BLaER1 treated with 17β-estradiol and CSF1 and Interleukin-3, amounts not matched to agents 10 nM and 100 nM (cell line): ENCODE data around the gene ZFYVE28.

Source experiments
- H3K27ac ChIP-seq, 11 experiments: shearing (Covaris generic); formaldehyde crosslinking; 2 replicates each; pipeline ENCODE4 v1.8.1; 2022
- H3K27me3 ChIP-seq, 11 experiments: shearing (Covaris generic); formaldehyde crosslinking; 2 replicates each; pipeline ENCODE4 v1.8.1; 2022
- H3K36me3 ChIP-seq, 11 experiments: shearing (Covaris generic); formaldehyde crosslinking; 2 replicates each; pipeline ENCODE4 v1.8.1; 2022
- H3K4me1 ChIP-seq, 10 experiments: shearing (Covaris generic); formaldehyde crosslinking; 2 replicates each; pipeline ENCODE4 v1.8.1; 2022
- H3K4me2 ChIP-seq, 11 experiments: shearing (Covaris generic); formaldehyde crosslinking; 2 replicates each; pipeline ENCODE4 v1.8.1; 2022
- H3K4me3 ChIP-seq, 10 experiments: shearing (Covaris generic); formaldehyde crosslinking; 2 replicates each; pipeline ENCODE4 v1.8.1; 2022
- H3K9ac ChIP-seq, 11 experiments: shearing (Covaris generic); formaldehyde crosslinking; 2 replicates each; pipeline ENCODE4 v1.8.1; 2022
- H3K9me3 ChIP-seq, 11 experiments: shearing (Covaris generic); formaldehyde crosslinking; replicated peaks in 1 of 11; 2 replicates each; pipeline ENCODE4 v1.8.1; 2022
- H4K20me1 ChIP-seq, 11 experiments: shearing (Covaris generic); formaldehyde crosslinking; 2 replicates each; pipeline ENCODE4 v1.8.1; 2022
- Cebpa-rat ChIP-seq, 11 experiments: shearing (Covaris generic); IDR thresholded peaks; 2 replicates each; pipeline ENCODE4 v1.8.1; 2022

ZFYVE28 gene

DNA sequence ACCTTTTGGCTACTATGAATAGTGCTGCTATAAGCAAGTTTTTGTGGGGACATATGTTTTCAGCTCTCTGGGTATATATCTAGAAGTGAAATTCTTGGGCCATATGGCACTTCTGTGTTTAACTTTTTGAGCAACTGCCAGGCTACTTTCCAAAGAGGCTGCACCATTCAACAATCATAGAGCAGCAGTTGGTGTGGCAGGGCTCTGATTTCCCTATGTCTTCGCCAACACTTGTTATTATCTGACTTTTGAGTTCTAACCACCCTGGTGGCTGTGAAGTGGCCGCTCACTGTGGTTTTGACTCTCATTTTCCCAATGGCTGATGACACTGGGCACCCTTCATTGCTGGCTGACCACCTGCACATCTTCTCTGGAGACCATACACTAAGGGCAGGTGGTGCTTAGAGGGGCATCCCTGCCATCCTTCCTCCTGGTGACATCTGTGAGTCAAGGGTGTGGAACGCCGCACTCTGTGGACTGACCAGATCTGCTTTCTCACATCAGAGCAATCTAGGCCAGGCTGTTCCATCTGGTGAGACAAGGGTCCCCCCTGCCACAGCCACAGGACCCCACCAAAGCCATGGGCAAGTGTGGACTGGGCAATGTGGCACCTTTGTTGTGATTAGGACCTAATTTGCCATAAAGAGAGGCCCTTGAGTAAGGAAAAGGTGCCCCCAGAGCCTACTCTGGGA lies 49.6 kb downstream of the ZFYVE28 start:
- Histone ChIP-seq H3K4me1 (peaks cover 0 to 7% (median 0%) of the 10 kb centered on the region in 10 experiments; a peak in 2 of 20 replicates), H4K20me1 (peaks cover 0 to 17% (median 0%) of the 10 kb centered on the region in 11 experiments; a peak in 4 of 22 replicates)
- TF ChIP-seq Cebpa-rat (IDR thresholded peaks at IDR 0.05), result no peak

DNA sequence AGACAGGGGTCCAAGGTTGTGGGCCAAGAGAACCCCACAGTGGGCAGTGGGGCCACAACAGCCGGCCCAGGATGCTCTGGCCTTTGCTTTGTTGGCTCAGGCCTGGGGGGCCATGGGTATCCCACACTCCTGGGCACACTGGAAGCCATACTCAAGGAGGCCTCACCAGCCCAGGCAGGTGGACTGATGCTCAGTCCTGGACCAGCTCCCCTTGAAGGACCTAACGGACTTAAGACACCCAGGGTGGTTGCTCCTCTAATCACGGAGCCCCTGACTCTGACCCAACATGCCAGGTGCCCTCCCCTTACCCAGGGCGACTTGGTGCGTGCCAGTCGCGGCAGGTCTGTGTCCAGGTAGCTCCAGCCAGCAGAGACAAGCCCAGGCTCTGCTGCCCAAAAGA lies 50.8 kb downstream of the ZFYVE28 start:
- H3K27ac ChIP-seq, result no peak overlapping the region
- H3K4me1 ChIP-seq, result peaks cover 0 to 10% (median 7%) of the 10 kb centered on the region in 10 experiments; a peak in 7 of 20 replicates
- H3K36me3 ChIP-seq, result peaks cover 0 to 13% (median 0%) of the 10 kb centered on the region in 11 experiments; a peak in 2 of 22 replicates
- H3K4me3 ChIP-seq, result no peak overlapping the region
- no peak overlapping the region for H3K9ac ChIP-seq
- no peak overlapping the region for H3K4me2 ChIP-seq
- peaks cover 0 to 30% (median 0%) of the 10 kb centered on the region in 11 experiments; a peak in 4 of 22 replicates for H4K20me1 ChIP-seq
- no peak for TF ChIP-seq Cebpa-rat (IDR thresholded peaks at IDR 0.05)
- H3K27me3 ChIP-seq, result no peaks in the 10 kb centered on the region
- peaks cover 7 to 36% (median 27%) of the 10 kb centered on the region in 11 experiments for H3K9me3 ChIP-seq

More for the DNA sequence above, 49.6 kb downstream of the ZFYVE28 start:
- Histone ChIP-seq H3K4me2 (no peak overlapping the region), H3K9me3 (peaks cover 17 to 48% (median 40%) of the 10 kb centered on the region in 11 experiments), H3K27me3 (no peaks in the 10 kb centered on the region), H3K36me3 (peaks cover 0 to 17% (median 0%) of the 10 kb centered on the region in 11 experiments; a peak in 2 of 22 replicates), H3K27ac (no peak overlapping the region), H3K4me3 (no peak overlapping the region), H3K9ac (no peak overlapping the region)

DNA sequence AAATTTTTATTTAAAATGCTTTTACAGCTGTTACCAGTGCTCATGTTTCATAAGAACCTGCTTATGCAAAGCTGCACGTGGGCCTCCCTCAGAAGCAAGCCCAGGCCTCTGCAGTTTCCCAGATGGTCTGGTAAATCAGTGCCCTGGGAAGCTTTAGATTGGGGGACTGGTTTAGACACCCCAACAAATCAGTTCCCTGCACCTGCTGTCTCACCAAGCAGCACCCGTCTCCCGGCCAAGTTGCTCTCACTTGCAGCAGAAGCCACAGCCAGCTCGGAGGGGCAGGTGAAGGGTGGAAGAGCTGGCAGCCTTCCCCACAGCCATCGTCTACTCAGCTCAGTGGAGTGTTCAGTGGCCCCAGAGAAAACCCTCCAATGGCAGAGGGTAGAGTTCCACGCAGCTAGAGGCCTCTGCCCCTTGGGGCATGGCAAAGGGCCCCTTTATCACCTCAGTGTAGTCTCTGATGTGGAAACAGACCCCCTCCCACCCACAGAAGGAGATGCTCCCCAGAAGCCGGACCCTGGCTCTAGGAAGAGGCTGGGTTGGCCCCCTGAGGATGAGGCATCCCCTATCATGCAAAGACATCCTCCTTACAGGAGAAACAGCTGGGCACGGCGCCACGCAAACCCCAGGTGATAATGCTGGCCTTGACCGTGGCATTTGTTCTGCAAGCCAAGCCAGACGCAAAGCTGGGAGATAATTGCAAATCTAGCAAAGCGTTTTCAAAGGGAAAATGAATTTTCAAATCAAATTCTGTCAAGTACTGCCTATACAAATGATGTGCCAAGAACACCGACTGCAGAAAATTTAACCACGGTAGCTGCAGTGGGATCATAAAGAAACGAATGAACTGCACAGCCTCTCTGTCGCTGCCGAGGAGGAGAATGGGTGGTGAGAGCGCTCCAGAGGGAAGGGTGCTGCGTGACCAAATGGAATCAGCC lies 51.9 kb downstream of the ZFYVE28 start:
- TF ChIP-seq Cebpa-rat (IDR thresholded peaks at IDR 0.05), result no peak
- H3K4me1 ChIP-seq, result peaks cover 0 to 10% (median 7%) of the 10 kb centered on the region in 10 experiments; a peak in 7 of 20 replicates

DNA sequence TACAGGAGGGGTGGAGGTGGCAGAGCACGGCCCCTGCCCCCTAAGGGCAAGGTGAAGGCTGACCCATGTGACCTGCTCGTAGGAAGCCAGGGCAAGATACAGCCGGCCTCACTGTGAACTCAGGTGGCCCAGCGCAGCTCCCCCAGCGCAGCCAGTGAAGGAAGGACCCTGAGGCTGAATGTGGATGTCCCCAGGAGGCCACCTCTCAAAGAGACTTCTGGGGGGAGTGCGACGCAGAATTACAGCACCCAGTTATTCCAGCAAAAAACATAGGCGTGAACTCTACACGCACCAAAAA lies 52.6 kb downstream of the ZFYVE28 start:
- H3K36me3 ChIP-seq, result peaks cover 0 to 10% (median 0%) of the 10 kb centered on the region in 11 experiments; a peak in 2 of 22 replicates
- peaks cover 7 to 25% (median 19%) of the 10 kb centered on the region in 11 experiments for H3K9me3 ChIP-seq
- peaks cover 0 to 46% (median 0%) of the 10 kb centered on the region in 11 experiments; a peak in 4 of 22 replicates for H4K20me1 ChIP-seq
- no peak overlapping the region for H3K4me2 ChIP-seq
- no peak overlapping the region for H3K4me3 ChIP-seq
- no peak overlapping the region for H3K27ac ChIP-seq
- peaks cover 0 to 10% (median 7%) of the 10 kb centered on the region in 10 experiments; a peak in 7 of 20 replicates for H3K4me1 ChIP-seq
- H3K9ac ChIP-seq, result no peak overlapping the region
- H3K27me3 ChIP-seq, result no peaks in the 10 kb centered on the region
- TF ChIP-seq Cebpa-rat (IDR thresholded peaks at IDR 0.05), result no peak

More for the DNA sequence above, 51.9 kb downstream of the ZFYVE28 start:
- Histone ChIP-seq H3K36me3 (peaks cover 0 to 13% (median 0%) of the 10 kb centered on the region in 11 experiments; a peak in 2 of 22 replicates), H3K4me2 (0 out of 22 replicates have a peak overlapping the region, but pooled peaks of 2 of the 11 experiments have one; percentile 1 to 10), H3K9ac (no peak overlapping the region), H4K20me1 (peaks cover 0 to 40% (median 0%) of the 10 kb centered on the region in 11 experiments; a peak in 4 of 22 replicates), H3K27ac (no peak overlapping the region), H3K4me3 (no peak overlapping the region), H3K9me3 (peaks cover 7 to 26% (median 20%) of the 10 kb centered on the region in 11 experiments), H3K27me3 (no peaks in the 10 kb centered on the region)

DNA sequence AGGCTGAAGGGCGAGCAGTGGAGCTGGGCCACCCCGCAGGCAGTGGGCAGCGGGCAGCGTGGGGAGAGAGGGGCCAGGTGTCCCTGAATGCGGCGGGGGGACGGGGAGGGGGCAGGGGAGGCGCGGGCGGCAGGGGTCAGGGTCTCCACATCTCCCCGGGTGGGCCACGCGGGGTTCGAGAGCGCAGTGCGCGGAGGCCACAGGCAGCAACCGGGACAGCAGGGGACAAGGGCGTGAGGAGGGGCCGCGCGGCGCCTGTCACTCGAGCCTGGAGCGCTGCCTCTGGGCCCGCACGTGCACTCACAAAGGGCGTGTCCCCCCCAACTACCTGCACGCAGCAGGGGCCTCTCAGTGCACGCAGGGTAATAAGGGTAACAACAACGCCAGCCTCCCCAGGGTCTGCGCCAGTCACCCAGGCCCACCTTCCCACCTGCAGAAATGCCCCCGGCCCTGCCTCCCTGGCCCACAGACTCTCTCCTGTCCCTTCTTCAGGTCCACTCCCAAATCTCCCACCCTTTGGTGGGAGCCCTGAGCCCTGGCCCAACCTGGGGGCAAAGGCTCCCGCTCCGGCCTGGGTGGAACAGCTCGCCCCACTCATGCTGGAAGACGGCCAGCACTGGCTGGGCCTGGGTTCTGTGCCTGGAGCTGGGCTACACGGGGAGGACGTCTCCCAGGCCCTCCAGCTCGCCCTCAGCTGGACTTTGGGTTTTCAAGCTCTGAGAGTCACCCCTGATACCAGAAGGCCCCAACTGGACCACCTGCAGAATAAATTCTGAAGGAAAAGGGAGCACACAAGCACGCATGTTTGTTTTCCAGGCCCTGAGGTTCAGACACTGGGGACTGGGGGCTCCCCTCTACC lies 53.2 kb downstream of the ZFYVE28 start:
- Histone ChIP-seq H3K9ac (no peak overlapping the region), H3K4me1 (peaks cover 0 to 10% (median 7%) of the 10 kb centered on the region in 10 experiments; a peak in 7 of 20 replicates), H4K20me1 (peaks cover 0 to 51% (median 0%) of the 10 kb centered on the region in 11 experiments; a peak in 4 of 22 replicates), H3K4me2 (no peak overlapping the region), H3K36me3 (peaks cover 0 to 7% (median 0%) of the 10 kb centered on the region in 11 experiments; a peak in 2 of 22 replicates), H3K27ac (no peak overlapping the region), H3K9me3 (peaks cover 7 to 19% (median 17%) of the 10 kb centered on the region in 11 experiments), H3K27me3 (no peaks in the 10 kb centered on the region), H3K4me3 (no peak overlapping the region)
- no peak for TF ChIP-seq Cebpa-rat (IDR thresholded peaks at IDR 0.05)

DNA sequence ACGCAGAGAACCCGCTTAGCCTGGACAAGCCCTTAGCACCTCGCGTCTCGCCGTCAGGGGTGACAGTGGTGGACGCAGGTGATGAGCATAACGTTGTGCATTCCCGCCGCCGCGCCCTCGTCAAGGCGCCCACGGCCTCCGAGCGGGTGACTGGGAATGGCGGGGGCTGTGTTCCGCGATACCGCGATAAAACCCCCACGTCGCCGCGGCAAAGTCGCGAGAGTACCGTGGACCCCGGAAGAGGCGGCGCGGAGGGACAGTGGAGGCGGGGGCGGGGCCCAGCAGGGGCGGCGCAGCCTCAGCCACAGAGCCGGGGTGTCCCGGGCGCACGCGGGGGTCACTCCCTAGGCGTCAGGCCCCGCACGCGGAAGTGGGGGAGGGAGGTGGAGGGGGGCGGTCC lies 53.8 kb downstream of the ZFYVE28 start:
- H4K20me1 ChIP-seq, result peaks cover 0 to 57% (median 0%) of the 10 kb centered on the region in 11 experiments; a peak in 4 of 22 replicates
- no peak for TF ChIP-seq Cebpa-rat (IDR thresholded peaks at IDR 0.05)
- no peak overlapping the region for H3K4me2 ChIP-seq
- H3K36me3 ChIP-seq, result peaks cover 0 to 7% (median 0%) of the 10 kb centered on the region in 11 experiments; a peak in 2 of 22 replicates
- no peak overlapping the region for H3K9ac ChIP-seq
- H3K27ac ChIP-seq, result no peak overlapping the region
- H3K9me3 ChIP-seq, result peaks cover 7 to 15% (median 14%) of the 10 kb centered on the region in 11 experiments
- H3K4me1 ChIP-seq, result peaks cover 0 to 10% (median 7%) of the 10 kb centered on the region in 10 experiments; a peak in 7 of 20 replicates
- no peak overlapping the region for H3K4me3 ChIP-seq
- H3K27me3 ChIP-seq, result no peaks in the 10 kb centered on the region

DNA sequence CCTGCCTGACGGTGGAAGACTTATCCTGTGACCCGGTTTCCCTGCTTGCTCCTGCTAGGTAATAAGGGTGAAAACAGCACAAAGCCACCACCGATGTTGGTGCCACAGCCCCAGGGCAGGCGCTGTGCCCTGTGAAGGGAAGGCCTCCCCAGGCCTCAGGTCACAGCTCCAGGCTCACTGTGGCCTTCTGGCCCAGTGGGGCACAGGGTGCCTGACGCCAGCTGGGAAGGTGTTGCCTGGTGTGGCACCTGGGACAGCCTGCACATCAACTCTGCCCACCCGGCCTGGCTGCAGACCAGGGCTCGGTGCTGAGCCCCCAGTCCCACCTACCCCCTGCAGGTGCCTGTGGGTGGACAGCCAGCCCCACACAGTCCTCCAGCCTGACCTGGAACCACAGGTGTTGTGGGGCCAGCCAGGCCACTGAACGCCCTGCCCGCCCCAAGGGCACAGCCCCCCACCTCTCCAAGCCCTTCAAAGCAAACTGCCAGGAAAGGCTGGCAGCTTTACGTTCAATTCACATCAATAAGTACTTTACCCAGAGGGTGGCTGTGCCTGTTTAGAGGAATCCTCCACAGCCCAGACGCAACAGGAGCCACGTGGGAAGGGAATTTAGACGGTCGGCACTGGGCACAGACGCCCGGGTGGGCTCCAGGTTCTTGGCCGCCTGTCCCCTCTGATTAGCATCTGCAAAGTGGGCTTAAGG lies 54.3 kb downstream of the ZFYVE28 start:
- Histone ChIP-seq H3K4me1 (peaks cover 0 to 10% (median 7%) of the 10 kb centered on the region in 10 experiments; a peak in 7 of 20 replicates), H3K9me3 (peaks cover 6 to 11% (median 9%) of the 10 kb centered on the region in 11 experiments), H3K27ac (no peak overlapping the region), H3K4me2 (no peak overlapping the region), H3K27me3 (no peaks in the 10 kb centered on the region), H4K20me1 (peaks cover 0 to 59% (median 0%) of the 10 kb centered on the region in 11 experiments; a peak in 4 of 22 replicates), H3K36me3 (peaks cover 0 to 5% (median 0%) of the 10 kb centered on the region in 11 experiments; a peak in 1 of 22 replicates), H3K4me3 (no peak overlapping the region), H3K9ac (no peak overlapping the region)
- TF ChIP-seq Cebpa-rat (IDR thresholded peaks at IDR 0.05), result no peak
